ENCODE measurements around the gene FAM13C.
"Not testable (repeated sequence)": the region's sequence is repeated elsewhere in the genome, so short reads cannot be mapped to it uniquely, and the experiment has no call there.

Gene FAM13C

GRCh38 chr10:59362144-59362958, at the start of gene FAM13C:
FAM13C (minus strand) TSS chr10:59362549; CDS start chr10:59362460, 89 bp downstream.
- DNase-seq (ENCODE audit: low read depth), result no peak

DNA sequence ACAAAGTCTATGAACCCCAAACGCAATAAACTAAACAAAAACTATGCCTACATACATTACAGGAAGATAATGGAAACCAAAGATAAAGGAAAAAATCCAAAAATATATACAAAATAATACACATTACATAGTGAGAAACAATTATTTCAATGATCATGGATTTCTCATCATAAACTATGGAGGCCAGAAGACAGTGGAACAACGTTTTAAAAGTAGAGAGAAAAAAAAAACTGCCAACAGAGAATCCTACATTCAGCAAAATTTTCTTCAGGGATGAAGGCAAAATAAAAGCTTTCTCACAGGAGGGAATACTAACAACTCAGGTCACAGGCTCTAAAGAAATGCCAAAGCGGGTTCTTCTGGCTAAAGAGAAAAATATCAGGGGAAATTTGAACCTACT, 42.9 kb upstream of the FAM13C start:
- DNase-seq (ENCODE audit: low read depth), result no peak

DNA sequence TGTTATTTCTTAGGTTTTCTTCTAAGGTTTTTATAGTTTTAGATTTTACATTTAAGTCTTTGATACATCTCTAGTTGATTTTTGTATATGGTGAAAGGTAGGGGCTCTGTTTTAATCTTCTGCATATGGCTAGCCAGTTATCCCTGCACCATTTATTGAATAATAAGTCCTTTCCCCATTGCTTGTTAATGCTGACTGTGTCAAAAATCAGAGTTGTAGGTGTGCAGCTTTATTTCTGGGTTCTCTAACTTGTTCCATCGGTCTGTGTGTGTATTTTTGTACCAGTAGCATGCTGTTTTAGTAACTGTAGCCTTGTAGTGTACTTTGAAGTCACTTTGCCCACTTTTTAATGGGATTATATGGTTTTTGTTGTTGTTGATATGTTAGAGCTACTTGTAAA, 37.9 kb upstream of the FAM13C start:
- no peak for DNase-seq (ENCODE audit: low read depth)

GRCh38 chr10:59399329-59399728, 37.0 kb upstream of the FAM13C start:
- not testable (repeated sequence) for DNase-seq (ENCODE audit: low read depth)

- DNase-seq (ENCODE audit: low read depth), result no peak
These were observed 35.6 kb upstream of the FAM13C start for GRCh38 chr10:59397961-59398360.

GRCh38 chr10:59395984-59396383, 33.6 kb upstream of the FAM13C start:
- no peak for DNase-seq (ENCODE audit: low read depth)

- DNase-seq (ENCODE audit: low read depth), result no peak
These were observed 31.0 kb upstream of the FAM13C start for GRCh38 chr10:59393349-59393748.

GRCh38 chr10:59391060-59391459, 28.7 kb upstream of the FAM13C start:
- no peak for DNase-seq (ENCODE audit: low read depth)

- no peak for DNase-seq (ENCODE audit: low read depth)
These were observed 26.3 kb upstream of the FAM13C start for GRCh38 chr10:59388671-59388976.

DNA sequence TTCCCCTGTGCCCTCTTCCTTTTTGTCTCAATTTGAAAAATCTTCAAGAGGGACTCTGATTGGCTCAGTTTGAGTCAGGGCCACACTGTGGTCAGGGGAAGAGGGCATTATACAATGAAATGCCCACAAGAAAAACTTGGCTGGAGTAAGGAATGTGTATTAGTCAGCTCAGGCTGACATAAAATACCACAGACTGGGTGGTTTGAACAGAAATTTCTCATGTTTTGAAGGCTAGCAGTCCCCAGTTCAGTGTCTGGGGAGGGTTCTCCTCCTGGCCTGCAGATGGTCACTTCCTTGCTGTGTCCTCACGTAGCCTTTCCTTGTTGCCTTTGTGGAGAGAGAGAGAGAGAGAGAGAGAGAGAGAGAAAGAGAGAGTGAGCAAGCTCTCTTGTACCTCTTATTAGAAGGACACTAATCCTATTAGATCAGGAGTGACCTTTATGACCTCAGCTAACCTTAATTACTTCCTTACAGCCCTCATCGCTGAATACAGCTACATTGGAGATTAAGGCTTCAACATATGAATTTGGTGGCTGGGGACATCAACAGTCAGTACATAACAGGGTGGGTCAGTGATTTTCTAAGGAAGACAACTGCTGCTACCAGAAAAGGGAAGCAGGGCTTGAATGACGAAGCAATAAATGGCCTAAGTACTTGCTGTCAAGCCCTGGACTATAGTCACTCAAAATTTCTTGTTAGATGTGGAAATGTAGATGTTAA, 25.8 kb upstream of the FAM13C start:
- no peak for DNase-seq (ENCODE audit: low read depth)

DNA sequence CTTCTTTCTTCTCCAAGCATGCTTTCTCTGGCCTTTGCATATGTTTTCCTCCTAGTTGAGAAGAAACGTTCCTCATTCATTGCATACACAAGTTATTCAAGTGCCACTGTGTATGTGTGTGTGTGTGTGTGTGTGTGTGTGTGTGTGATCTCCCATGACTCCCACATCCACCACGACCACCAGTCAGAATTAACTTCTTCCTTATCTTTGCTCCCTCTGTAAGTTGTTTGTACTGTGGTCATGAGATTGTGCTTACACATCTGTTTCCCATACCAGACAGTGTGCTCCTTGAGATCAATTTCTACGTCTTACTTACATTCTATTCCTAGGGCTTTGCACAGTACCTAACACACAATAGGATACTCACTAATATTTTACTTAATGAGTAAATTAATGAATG, 22.4 kb upstream of the FAM13C start:
- DNase-seq (ENCODE audit: low read depth), result no peak

DNA sequence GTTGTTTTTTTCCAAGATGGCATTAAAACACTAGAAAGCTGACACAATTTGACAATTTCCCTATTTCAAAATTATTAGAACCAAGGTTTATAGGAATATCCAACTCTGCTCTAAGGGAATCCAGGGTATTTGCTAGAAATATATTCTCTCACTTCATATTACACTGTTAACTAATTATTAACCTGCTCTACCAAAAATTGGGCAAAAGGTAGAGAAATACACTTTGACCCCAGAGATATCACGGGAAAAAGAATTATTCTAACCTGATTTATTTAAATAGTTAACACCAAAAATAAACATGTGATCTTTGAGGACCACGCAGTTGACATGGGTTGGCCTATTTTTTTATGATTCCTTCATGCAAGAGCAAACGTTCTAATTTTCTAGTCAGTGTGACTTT, 21.6 kb upstream of the FAM13C start:
- DNase-seq (ENCODE audit: low read depth), result no peak

GRCh38 chr10:59383436-59383835, 21.1 kb upstream of the FAM13C start:
- no peak for DNase-seq (ENCODE audit: low read depth)

GRCh38 chr10:59382831-59383295, 20.5 kb upstream of the FAM13C start:
- DNase-seq (ENCODE audit: low read depth), result no peak

- DNase-seq (ENCODE audit: low read depth), result no peak
These were observed 19.3 kb upstream of the FAM13C start for GRCh38 chr10:59381687-59382086.

DNA sequence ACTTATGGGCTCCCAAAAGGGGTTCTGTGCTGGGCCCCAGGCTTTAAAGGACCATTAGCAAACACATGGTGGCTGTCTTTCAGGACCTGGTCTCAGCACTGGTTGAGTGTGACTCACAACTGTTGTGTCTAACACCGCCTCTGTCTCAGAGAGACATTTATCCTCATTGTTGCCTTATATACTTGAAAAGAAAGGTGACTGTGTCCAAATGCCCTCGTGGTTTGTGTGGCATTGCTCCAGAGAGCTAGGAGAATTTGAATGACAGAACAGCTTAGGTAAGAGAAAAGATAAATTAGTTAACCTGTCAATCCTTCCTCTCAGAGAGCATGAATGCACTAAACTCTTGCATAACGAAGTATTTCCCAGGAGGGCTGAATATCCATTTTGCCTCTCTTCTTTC, 14.5 kb upstream of the FAM13C start:
- no peak for DNase-seq (ENCODE audit: low read depth)

DNA sequence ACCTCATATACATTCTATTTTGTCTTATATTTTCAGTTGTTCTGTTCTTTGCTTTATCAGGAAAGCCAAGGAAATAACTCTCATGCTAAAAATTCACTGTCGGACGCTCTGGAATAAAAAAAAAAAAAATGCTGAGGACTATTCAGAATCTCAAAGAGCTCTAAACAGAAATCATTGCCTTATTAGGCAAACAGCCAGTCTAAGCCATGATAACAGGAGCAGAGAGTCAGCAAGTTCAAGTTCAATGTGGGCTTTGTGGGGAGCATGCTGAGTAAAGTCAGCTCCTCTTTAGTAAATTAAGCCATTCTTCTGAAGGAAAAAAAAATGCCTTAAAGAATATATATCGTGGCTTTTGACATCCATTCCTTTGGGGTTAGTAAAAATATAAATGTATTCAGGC, 13.6 kb upstream of the FAM13C start:
- DNase-seq (ENCODE audit: low read depth), result no peak

DNA sequence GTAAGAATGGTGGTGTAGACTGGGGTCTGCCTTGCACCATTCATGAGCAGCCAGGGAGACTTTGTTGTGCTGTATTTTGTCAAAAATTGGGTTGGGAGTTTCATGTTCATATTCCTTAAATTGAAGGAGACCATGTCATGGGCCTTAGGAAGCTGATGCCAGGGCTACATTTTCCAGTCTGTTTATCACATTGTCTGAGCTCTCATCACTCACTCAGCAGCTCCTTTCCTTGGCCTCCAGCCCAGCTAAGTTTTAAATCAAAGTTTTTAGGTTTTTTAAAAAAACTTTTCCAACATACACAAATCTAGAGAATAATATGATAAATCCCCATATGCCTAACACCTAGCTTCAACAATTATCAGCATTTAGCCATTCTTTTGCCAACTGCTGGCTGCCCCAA, 12.6 kb upstream of the FAM13C start:
- no peak for DNase-seq (ENCODE audit: low read depth)

- no peak for DNase-seq (ENCODE audit: low read depth)
These were observed 10.7 kb upstream of the FAM13C start for GRCh38 chr10:59373071-59373470.

DNA sequence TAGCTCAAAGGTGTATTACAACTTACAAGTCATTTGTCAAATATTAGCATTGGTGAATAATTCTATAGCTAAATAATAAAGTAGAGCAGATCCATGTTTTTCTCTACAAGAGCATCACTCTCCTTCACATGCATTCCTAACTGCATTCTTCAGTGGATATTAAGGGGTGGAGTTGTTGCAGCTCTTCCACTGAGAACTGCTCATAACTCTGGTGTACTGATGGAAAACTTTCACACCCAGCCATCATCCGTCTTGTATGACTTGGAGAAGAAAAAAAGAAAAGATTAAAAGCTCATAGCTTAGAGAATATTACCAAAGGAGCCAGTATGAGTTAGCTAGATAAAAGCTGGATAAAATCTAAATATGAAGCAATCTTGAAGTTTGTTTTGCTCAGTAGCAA, 10.2 kb upstream of the FAM13C start:
- no peak for DNase-seq (ENCODE audit: low read depth)

DNA sequence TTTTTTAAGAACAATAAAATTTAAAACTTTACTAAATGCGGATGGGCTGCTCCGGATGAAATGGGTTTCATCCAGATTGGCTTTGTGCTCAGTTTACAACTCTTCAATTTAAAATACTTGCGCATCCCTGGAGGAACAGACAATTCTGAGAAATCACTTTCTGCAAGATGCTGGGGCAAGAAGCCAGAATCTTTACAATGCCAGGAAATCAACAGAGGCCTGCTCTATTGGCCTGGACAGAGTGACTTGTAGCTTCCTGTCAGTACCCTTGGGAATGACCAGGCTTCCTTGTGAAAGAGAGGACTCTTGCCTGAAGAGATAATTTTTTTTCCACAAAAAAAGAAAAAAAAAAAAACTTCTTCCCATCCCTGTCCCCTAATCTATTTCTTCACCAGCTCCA, 3.9 kb upstream of the FAM13C start:
- DNase-seq (ENCODE audit: low read depth), result no peak

DNA sequence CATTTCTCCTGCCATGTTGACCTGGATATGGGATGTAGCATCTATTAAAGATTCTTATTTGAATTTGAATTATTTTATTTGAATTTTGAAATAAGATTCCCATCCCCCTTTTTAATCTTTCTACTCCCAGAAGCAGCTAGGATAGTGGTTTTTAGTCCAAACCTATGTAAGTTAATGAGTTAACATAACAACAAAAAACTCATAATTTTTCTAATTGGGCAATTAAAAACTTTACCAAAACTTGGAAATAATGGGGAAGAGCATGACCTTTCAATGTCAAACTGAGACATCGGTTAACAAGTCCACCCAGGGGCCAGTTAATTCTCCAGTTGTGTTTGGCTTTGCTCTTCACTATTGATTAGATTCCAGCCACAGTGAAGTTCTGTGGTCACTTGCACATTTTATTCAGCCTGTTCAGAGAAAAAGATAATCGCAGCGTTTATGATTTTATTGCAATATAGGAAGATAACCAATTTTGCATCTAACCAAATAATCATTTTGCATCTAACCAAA, 1.2 kb upstream of the FAM13C start:
- no peak for DNase-seq (ENCODE audit: low read depth)

DNA sequence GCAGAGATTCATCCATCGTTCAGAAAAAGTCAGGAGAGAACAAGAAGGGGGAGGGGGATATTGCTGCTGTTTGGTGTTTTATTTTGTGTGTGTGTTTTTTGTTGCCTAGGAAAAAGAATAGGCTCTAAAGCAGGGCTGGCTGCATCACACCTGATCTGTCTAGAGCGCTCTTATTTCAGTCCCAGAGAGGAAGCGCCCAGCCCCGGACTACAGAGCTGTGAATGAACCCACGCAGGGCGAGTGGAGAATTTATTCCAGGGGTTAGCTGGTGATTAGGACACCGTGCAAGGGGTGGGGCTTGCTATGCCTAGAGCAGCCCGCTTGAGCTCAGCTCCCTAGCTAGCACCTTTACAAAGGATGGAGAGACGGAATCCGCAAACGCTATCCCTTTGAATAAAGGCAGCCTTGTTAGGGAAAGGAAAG, 621 bp upstream of the FAM13C start:
- no peak for DNase-seq (ENCODE audit: low read depth)
